ENCODE data around the gene CALHM5. TPM values are rescaled to one million over a fixed set of nuclear protein-coding genes. Genes with fewer than 3 reads are reported as not detected.

The CALHM5 gene
- total RNA-seq, 1 donor from 2014 or later, result 7.2 TPM

- H3K9me3 Mint-ChIP-seq (ENCODE audit: unreplicated experiment), result no peaks in the 10 kb centered on the region
- H3K27ac Mint-ChIP-seq (ENCODE audit: unreplicated experiment), result peak overlapping the region; percentile 11
- H3K4me1 Mint-ChIP-seq (ENCODE audit: unreplicated experiment), result peaks cover 24% of the 10 kb centered on the region
- peaks cover 11% of the 10 kb centered on the region for H3K27me3 Mint-ChIP-seq (ENCODE audit: unreplicated experiment)
- H3K4me3 Mint-ChIP-seq (ENCODE audit: unreplicated experiment), result peak overlapping the region; percentile 27
- no peak for DNase-seq (ENCODE audit: low spot score)
- no peak for TF ChIP-seq CTCF (IDR thresholded peaks at IDR 0.05; ENCODE audit: unreplicated experiment)
- peaks cover 7% of the 10 kb centered on the region for H3K36me3 Mint-ChIP-seq (ENCODE audit: low read depth, unreplicated experiment)
Measured at GRCh38 chr6:116564311-116564710, 52.9 kb downstream of the CALHM5 start.

- peaks cover 12% of the 10 kb centered on the region for H3K27me3 Mint-ChIP-seq (ENCODE audit: unreplicated experiment)
Measured at GRCh38 chr6:116564921-116565872, 53.8 kb downstream of the CALHM5 start.

GRCh38 chr6:116568111-116568510, 56.7 kb downstream of the CALHM5 start:
- no peak overlapping the region for H3K4me3 Mint-ChIP-seq (ENCODE audit: unreplicated experiment)
- H3K9me3 Mint-ChIP-seq (ENCODE audit: unreplicated experiment), result no peaks in the 10 kb centered on the region
- H3K27me3 Mint-ChIP-seq (ENCODE audit: unreplicated experiment), result peaks cover 12% of the 10 kb centered on the region
- no peak overlapping the region for H3K27ac Mint-ChIP-seq (ENCODE audit: unreplicated experiment)
- no peak for TF ChIP-seq CTCF (IDR thresholded peaks at IDR 0.05; ENCODE audit: unreplicated experiment)
- DNase-seq (ENCODE audit: low spot score), result no peak
- peaks cover 7% of the 10 kb centered on the region for H3K36me3 Mint-ChIP-seq (ENCODE audit: low read depth, unreplicated experiment)
- H3K4me1 Mint-ChIP-seq (ENCODE audit: unreplicated experiment), result peaks cover 37% of the 10 kb centered on the region

More at GRCh38 chr6:116564921-116565872, 53.8 kb downstream of the CALHM5 start:
- no peak for TF ChIP-seq CTCF (IDR thresholded peaks at IDR 0.05; ENCODE audit: unreplicated experiment)
- Mint-ChIP-seq H3K4me1 (ENCODE audit: unreplicated experiment) (peaks cover 31% of the 10 kb centered on the region), H3K9me3 (ENCODE audit: unreplicated experiment) (no peaks in the 10 kb centered on the region), H3K36me3 (ENCODE audit: low read depth, unreplicated experiment) (peaks cover 7% of the 10 kb centered on the region), H3K4me3 (ENCODE audit: unreplicated experiment) (no peak overlapping the region), H3K27ac (ENCODE audit: unreplicated experiment) (no peak overlapping the region)
- DNase-seq (ENCODE audit: low spot score), result no peak

- no peaks in the 10 kb centered on the region for H3K9me3 Mint-ChIP-seq (ENCODE audit: unreplicated experiment)
- peak overlapping the region; percentile 43 for H3K27ac Mint-ChIP-seq (ENCODE audit: unreplicated experiment)
- peaks cover 9% of the 10 kb centered on the region for H3K27me3 Mint-ChIP-seq (ENCODE audit: unreplicated experiment)
- H3K36me3 Mint-ChIP-seq (ENCODE audit: low read depth, unreplicated experiment), result peaks cover 6% of the 10 kb centered on the region
- no peak for DNase-seq (ENCODE audit: low spot score)
- peaks cover 39% of the 10 kb centered on the region for H3K4me1 Mint-ChIP-seq (ENCODE audit: unreplicated experiment)
- H3K4me3 Mint-ChIP-seq (ENCODE audit: unreplicated experiment), result no peak overlapping the region
- TF ChIP-seq CTCF (IDR thresholded peaks at IDR 0.05; ENCODE audit: unreplicated experiment), result no peak
Measured at GRCh38 chr6:116568821-116569755, 57.6 kb downstream of the CALHM5 start.

Data from endothelial cell (in vitro differentiated cells).